ENCODE measurements around the gene REG4.

GRCh38 chr1:119853155-119853554 is 41.9 kb upstream of the REG4 start:
- TF ChIP-seq, protein P1, sequence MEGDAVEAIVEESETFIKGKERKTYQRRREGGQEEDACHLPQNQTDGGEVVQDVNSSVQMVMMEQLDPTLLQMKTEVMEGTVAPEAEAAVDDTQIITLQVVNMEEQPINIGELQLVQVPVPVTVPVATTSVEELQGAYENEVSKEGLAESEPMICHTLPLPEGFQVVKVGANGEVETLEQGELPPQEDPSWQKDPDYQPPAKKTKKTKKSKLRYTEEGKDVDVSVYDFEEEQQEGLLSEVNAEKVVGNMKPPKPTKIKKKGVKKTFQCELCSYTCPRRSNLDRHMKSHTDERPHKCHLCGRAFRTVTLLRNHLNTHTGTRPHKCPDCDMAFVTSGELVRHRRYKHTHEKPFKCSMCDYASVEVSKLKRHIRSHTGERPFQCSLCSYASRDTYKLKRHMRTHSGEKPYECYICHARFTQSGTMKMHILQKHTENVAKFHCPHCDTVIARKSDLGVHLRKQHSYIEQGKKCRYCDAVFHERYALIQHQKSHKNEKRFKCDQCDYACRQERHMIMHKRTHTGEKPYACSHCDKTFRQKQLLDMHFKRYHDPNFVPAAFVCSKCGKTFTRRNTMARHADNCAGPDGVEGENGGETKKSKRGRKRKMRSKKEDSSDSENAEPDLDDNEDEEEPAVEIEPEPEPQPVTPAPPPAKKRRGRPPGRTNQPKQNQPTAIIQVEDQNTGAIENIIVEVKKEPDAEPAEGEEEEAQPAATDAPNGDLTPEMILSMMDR (IDR thresholded peaks at IDR 0.05) = no peak
- no peak for TF ChIP-seq POLR2AphosphoS5 (IDR thresholded peaks at IDR 0.05; ENCODE audit: low read depth, low read length)
- no peak for TF ChIP-seq TCF7L2 (IDR thresholded peaks at IDR 0.05; ENCODE audit: low read depth, low read length)
- no peak for TF ChIP-seq SIN3A (IDR thresholded peaks at IDR 0.05; ENCODE audit: borderline replicate concordance, insufficient read depth, low read depth, low read length)
- TF ChIP-seq, protein P2, sequence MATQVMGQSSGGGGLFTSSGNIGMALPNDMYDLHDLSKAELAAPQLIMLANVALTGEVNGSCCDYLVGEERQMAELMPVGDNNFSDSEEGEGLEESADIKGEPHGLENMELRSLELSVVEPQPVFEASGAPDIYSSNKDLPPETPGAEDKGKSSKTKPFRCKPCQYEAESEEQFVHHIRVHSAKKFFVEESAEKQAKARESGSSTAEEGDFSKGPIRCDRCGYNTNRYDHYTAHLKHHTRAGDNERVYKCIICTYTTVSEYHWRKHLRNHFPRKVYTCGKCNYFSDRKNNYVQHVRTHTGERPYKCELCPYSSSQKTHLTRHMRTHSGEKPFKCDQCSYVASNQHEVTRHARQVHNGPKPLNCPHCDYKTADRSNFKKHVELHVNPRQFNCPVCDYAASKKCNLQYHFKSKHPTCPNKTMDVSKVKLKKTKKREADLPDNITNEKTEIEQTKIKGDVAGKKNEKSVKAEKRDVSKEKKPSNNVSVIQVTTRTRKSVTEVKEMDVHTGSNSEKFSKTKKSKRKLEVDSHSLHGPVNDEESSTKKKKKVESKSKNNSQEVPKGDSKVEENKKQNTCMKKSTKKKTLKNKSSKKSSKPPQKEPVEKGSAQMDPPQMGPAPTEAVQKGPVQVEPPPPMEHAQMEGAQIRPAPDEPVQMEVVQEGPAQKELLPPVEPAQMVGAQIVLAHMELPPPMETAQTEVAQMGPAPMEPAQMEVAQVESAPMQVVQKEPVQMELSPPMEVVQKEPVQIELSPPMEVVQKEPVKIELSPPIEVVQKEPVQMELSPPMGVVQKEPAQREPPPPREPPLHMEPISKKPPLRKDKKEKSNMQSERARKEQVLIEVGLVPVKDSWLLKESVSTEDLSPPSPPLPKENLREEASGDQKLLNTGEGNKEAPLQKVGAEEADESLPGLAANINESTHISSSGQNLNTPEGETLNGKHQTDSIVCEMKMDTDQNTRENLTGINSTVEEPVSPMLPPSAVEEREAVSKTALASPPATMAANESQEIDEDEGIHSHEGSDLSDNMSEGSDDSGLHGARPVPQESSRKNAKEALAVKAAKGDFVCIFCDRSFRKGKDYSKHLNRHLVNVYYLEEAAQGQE (IDR thresholded peaks at IDR 0.05; ENCODE audit: insufficient read depth in 1 of 2, low read depth in 2 of 2, low read length in 1 of 2) = no peak

Measured in Panc1 (cell line).